Calu3 (cell line): ENCODE results near the gene SMR3B. TPM values are rescaled to one million over a fixed set of nuclear protein-coding genes. Genes with fewer than 3 reads are reported as not detected.

Source experiments
- BruUV-seq: library from RNA; stranded (reverse); fragments of 400-500 nt; replicated peaks from 2 replicates; lab custom pipeline; 2021; lab: Mats Ljungman, UMichigan
- CTCF ChIA-PET: fragments of 300-600 bp; sonication (Branson Sonifier 250); formaldehyde crosslinking; loops from one replicate; lab custom pipeline; 2022; ENCODE audit warnings: antibody characterized with exemption; lab: Charles Lee
- DNase-seq: peaks from one replicate; pipeline ENCODE4 v3.0.0; 2022
- H3K27ac Mint-ChIP-seq: one replicate; pipeline ENCODE4 v1.8.0; 2022; ENCODE audit warnings: mixed read lengths; ENCODE audit not compliant: unreplicated experiment
- H3K27me3 Mint-ChIP-seq: one replicate; pipeline ENCODE4 v1.8.0; 2022; ENCODE audit warnings: mixed read lengths; ENCODE audit not compliant: unreplicated experiment
- H3K36me3 Mint-ChIP-seq: one replicate; pipeline ENCODE4 v1.8.0; 2022; ENCODE audit warnings: mild to moderate bottlenecking, moderate library complexity, mixed read lengths; ENCODE audit not compliant: insufficient read depth, unreplicated experiment
- H3K4me1 Mint-ChIP-seq: one replicate; pipeline ENCODE4 v1.8.0; 2022; ENCODE audit warnings: mild to moderate bottlenecking, low read depth, mixed read lengths; ENCODE audit not compliant: unreplicated experiment
- H3K4me3 Mint-ChIP-seq: one replicate; pipeline ENCODE4 v1.8.0; 2022; ENCODE audit warnings: mild to moderate bottlenecking, low read depth, moderate library complexity, mixed read lengths; ENCODE audit not compliant: unreplicated experiment
- H3K9me3 Mint-ChIP-seq: one replicate; pipeline ENCODE4 v1.8.0; 2022; ENCODE audit warnings: low read depth, mixed read lengths; ENCODE audit not compliant: unreplicated experiment
- intact Hi-C: fragments of 100-400 bp; cut with micrococcal nuclease; formaldehyde crosslinking; loops from one replicate; pipeline ENCODE4 v1.10.0; 2022; ENCODE audit not compliant: unreplicated experiment
- total RNA-seq: library from RNA; stranded (reverse); gene quantifications from 2 replicates; pipeline ENCODE4 v1.2.3, GENCODE V29; 2022
- TF ChIP-seq, protein P1 (sequence below): fragments of 200-600 bp; IDR thresholded peaks from one replicate; pipeline ENCODE4 v1.8.0; 2022; ENCODE audit warnings: antibody characterized with exemption; ENCODE audit not compliant: unreplicated experiment

SMR3B gene
- total RNA-seq, 1 experiment from 2014 or later, result not detected

- Mint-ChIP-seq H3K9me3 (peaks cover 4% of the 10 kb centered on the region), H3K36me3 (no peaks in the 10 kb centered on the region), H3K27me3 (no peaks in the 10 kb centered on the region), H3K4me1 (no peaks in the 10 kb centered on the region), H3K27ac (no peak overlapping the region), H3K4me3 (no peak overlapping the region)
- DNase-seq, result no peak
- TF ChIP-seq, protein P1, sequence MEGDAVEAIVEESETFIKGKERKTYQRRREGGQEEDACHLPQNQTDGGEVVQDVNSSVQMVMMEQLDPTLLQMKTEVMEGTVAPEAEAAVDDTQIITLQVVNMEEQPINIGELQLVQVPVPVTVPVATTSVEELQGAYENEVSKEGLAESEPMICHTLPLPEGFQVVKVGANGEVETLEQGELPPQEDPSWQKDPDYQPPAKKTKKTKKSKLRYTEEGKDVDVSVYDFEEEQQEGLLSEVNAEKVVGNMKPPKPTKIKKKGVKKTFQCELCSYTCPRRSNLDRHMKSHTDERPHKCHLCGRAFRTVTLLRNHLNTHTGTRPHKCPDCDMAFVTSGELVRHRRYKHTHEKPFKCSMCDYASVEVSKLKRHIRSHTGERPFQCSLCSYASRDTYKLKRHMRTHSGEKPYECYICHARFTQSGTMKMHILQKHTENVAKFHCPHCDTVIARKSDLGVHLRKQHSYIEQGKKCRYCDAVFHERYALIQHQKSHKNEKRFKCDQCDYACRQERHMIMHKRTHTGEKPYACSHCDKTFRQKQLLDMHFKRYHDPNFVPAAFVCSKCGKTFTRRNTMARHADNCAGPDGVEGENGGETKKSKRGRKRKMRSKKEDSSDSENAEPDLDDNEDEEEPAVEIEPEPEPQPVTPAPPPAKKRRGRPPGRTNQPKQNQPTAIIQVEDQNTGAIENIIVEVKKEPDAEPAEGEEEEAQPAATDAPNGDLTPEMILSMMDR, result no peak
- no TSS peak for BruUV-seq
- CTCF ChIA-PET, result no interaction called here
- intact Hi-C loops, result no loop called here
Observed at GRCh38 chr4:70402762-70403161, 19.8 kb downstream of the SMR3B start.

DNA sequence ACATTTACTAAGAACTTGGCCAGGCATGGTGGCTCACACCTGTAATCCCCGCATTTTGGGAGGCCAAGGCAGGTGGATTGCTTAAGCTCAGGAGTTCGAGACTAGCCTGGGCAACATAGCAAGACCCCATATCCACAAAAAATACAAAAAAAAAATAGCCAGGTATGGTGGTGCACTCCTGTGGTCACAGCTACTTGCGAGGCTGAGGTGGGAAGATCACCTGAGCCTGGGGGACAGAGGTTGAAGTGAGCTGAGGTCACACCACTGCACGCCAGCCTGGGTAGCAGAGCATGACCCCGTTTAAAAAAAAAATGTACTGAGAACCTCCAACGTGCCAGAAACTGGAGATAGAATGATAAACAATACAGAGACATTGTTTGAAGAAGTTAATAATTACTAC lies 22.8 kb downstream of the SMR3B start:
- Mint-ChIP-seq H3K9me3 (peaks cover 6% of the 10 kb centered on the region), H3K27ac (no peak overlapping the region), H3K4me1 (no peaks in the 10 kb centered on the region), H3K27me3 (no peaks in the 10 kb centered on the region), H3K4me3 (no peak overlapping the region), H3K36me3 (no peaks in the 10 kb centered on the region)
- intact Hi-C loops, result no loop called here
- DNase-seq, result no peak
- TF ChIP-seq, protein P1, result no peak
- CTCF ChIA-PET, result no interaction called here
- no TSS peak for BruUV-seq

DNA sequence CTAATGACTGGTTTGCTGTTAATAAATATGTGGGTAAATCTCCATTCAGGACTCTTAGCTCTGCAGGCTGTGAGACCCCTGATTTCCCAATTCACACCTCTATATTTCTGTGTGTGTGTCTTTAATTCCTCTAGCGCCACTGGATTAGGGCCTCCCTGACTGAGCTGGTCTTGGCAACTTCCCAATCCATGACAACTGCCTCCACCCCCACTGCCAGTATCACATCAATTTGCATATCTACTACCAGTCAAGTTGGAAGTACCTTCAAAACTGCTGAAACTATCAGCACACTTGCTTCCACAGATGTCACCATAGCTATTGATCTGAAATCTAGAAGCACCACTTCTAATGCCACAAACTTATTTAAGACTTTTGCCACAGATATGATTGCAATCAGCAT lies 42.4 kb downstream of the SMR3B start:
- Mint-ChIP-seq H3K36me3 (no peaks in the 10 kb centered on the region), H3K9me3 (no peaks in the 10 kb centered on the region), H3K4me1 (no peaks in the 10 kb centered on the region), H3K27ac (no peak overlapping the region), H3K27me3 (peaks cover 8% of the 10 kb centered on the region), H3K4me3 (no peak overlapping the region)
- BruUV-seq, result no TSS peak
- intact Hi-C loops, result no loop called here
- TF ChIP-seq, protein P1, result no peak
- DNase-seq, result no peak
- CTCF ChIA-PET, result no interaction called here

DNA sequence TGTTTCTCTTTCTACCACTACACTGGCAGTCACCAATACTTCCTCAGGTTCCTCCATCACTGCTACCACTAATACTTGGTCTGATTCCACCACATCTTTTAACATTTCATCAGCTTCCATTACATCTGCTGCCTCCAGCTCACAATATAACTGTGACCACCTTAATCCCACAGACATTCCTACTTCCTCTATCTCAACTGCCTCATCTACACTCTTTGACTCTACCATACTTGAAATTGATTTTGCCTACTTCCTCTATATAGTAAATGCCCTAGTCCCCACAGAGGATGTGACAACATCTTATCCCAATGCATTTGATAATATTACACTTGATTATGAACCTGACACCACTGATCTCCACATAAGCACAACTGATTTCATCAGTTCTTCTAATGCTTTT lies 43.9 kb downstream of the SMR3B start:
- BruUV-seq, result no TSS peak
- TF ChIP-seq, protein P1, result no peak

GRCh38 chr4:70437197-70437596 lies 54.3 kb downstream of the SMR3B start:
- H3K27me3 Mint-ChIP-seq, result no peaks in the 10 kb centered on the region
- DNase-seq, result no peak
- no peaks in the 10 kb centered on the region for H3K9me3 Mint-ChIP-seq
- TF ChIP-seq, protein P1, result no peak
- BruUV-seq, result no TSS peak
- intact Hi-C loops, result no loop called here
- H3K27ac Mint-ChIP-seq, result no peak overlapping the region
- CTCF ChIA-PET, result no interaction called here
- H3K4me3 Mint-ChIP-seq, result no peak overlapping the region
- no peaks in the 10 kb centered on the region for H3K36me3 Mint-ChIP-seq
- no peaks in the 10 kb centered on the region for H3K4me1 Mint-ChIP-seq

More for the DNA sequence above, 43.9 kb downstream of the SMR3B start:
- Mint-ChIP-seq H3K9me3 (no peaks in the 10 kb centered on the region), H3K36me3 (no peaks in the 10 kb centered on the region), H3K4me3 (no peak overlapping the region), H3K27me3 (no peaks in the 10 kb centered on the region), H3K27ac (no peak overlapping the region), H3K4me1 (no peaks in the 10 kb centered on the region)
- intact Hi-C loops, result no loop called here
- CTCF ChIA-PET, result no interaction called here
- DNase-seq, result no peak
